Lung (tissue), 12 donors: Measurements from ENCODE around the gene CDH13. TPM values are rescaled to one million over a fixed set of nuclear protein-coding genes. Genes with fewer than 3 reads are reported as not detected.

Source experiments
- ATAC-seq: fragments of 200-7000 bp; cut with Tn5 transposase; one replicate; pipeline ENCODE4 v1.9.1; 2020; ENCODE audit warnings: moderate number of reproducible peaks; ENCODE audit not compliant: insufficient read depth, low FRiP score
- DNase-seq, 3 donors: peaks; one replicate each; pipeline ENCODE4 v3.0.0-alpha.2; 2013 to 2017
- H3K27ac ChIP-seq, 2 donors: one replicate each; pipeline ENCODE4 v1.5.1; 2013; ENCODE audit warnings: mild to moderate bottlenecking in 2 of 2, moderate library complexity in 2 of 2, control low read depth in 1 of 2, inconsistent platforms in 1 of 2, low read depth in 1 of 2, low read length in 1 of 2
- H3K27me3 ChIP-seq, 3 donors: one replicate each; pipeline ENCODE4 v1.5.1; 2013; ENCODE audit warnings: low read length in 2 of 3; ENCODE audit not compliant: control insufficient read depth in 3 of 3, insufficient read depth in 3 of 3
- H3K36me3 ChIP-seq, 4 donors: one replicate each; pipeline ENCODE4 v1.5.1; 2013; ENCODE audit warnings: low read length in 4 of 4, mild to moderate bottlenecking in 1 of 4, moderate library complexity in 1 of 4; ENCODE audit not compliant: control insufficient read depth in 4 of 4, insufficient read depth in 4 of 4
- H3K4me1 ChIP-seq, 5 donors: one replicate each; pipeline ENCODE4 v1.5.1; 2013; ENCODE audit warnings: low read length in 5 of 5, mild to moderate bottlenecking in 2 of 5, moderate library complexity in 1 of 5; ENCODE audit not compliant: control insufficient read depth in 5 of 5, insufficient read depth in 5 of 5
- H3K4me3 ChIP-seq: one replicate; pipeline ENCODE4 v1.5.1; 2013; ENCODE audit warnings: mild to moderate bottlenecking, control low read depth, moderate library complexity
- H3K9ac ChIP-seq, 2 donors: one replicate each; pipeline ENCODE4 v1.5.1; 2013; ENCODE audit warnings: low read length in 2 of 2, control low read depth in 1 of 2; ENCODE audit not compliant: insufficient read depth in 1 of 2
- H3K9me3 ChIP-seq, 4 donors: one replicate each; pipeline ENCODE4 v1.5.1; 2013; ENCODE audit warnings: low read length in 3 of 4, mild to moderate bottlenecking in 1 of 4, moderate library complexity in 1 of 4; ENCODE audit not compliant: control insufficient read depth in 4 of 4, insufficient read depth in 3 of 4
- WGBS, 2 donors: extraction: QIAGEN DNeasy Blood & Tissue Kit; methylation state at CpG; one replicate each; pipeline ENCODE4 v1.1.7; 2013; 5-methylcytosine and 5-hydroxymethylcytosine counted together
- polyA plus RNA-seq, 2 donors: library from polyadenylated mRNA; stranded (reverse); fragments of 200-250 nt; gene quantifications; one replicate each; pipeline ENCODE4 v1.2.1, GENCODE V29; 2013
- total RNA-seq, 2 donors: library from RNA; depleted of rRNA in 1 of 2; stranded (reverse); fragments of >200 nt in 1 of 2; gene quantifications; one replicate each; pipeline ENCODE4 v1.2.1, GENCODE V29; 2014 to 2021
- TF ChIP-seq, protein P1 (sequence below): IDR thresholded peaks from 2 replicates; pipeline ENCODE4 v1.5.1; 2012; ENCODE audit warnings: mild to moderate bottlenecking; ENCODE audit errors: control extremely low read depth, extremely low read depth
- donor health status: control.
- donor health status: control.
- donor health status: Bipolar disorder and iron deficiency.
- donor health status: healthy.
- donor health status: DM: yes; HTN: yes; CAD: no.

The CDH13 gene
- total and polyA plus RNA-seq, 4 donors, result 2.1 to 12.3 (median 7.3) TPM

DNA sequence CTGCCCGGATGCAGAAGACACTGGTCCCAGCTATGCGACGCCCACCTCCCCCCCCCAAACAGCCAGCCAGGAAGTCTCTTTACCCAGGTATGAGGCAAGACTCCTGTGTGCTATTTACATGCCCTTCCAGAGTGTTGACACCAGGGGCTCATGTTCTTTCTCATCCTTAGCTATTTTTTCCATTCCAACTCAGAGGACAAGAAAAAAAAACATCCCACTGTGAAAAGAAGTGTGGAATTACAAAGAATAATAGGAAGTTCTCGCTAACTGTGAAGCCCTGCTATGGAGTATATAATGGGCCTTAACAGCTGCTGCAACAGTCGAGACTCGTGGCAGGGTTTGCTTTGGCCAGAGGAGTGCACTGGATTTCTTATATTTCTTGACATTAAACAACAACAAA is 584.9 kb downstream of the CDH13 start:
- ATAC-seq, result no peak
- no peak for DNase-seq
- TF ChIP-seq, protein P1, sequence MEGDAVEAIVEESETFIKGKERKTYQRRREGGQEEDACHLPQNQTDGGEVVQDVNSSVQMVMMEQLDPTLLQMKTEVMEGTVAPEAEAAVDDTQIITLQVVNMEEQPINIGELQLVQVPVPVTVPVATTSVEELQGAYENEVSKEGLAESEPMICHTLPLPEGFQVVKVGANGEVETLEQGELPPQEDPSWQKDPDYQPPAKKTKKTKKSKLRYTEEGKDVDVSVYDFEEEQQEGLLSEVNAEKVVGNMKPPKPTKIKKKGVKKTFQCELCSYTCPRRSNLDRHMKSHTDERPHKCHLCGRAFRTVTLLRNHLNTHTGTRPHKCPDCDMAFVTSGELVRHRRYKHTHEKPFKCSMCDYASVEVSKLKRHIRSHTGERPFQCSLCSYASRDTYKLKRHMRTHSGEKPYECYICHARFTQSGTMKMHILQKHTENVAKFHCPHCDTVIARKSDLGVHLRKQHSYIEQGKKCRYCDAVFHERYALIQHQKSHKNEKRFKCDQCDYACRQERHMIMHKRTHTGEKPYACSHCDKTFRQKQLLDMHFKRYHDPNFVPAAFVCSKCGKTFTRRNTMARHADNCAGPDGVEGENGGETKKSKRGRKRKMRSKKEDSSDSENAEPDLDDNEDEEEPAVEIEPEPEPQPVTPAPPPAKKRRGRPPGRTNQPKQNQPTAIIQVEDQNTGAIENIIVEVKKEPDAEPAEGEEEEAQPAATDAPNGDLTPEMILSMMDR, result no peak

DNA sequence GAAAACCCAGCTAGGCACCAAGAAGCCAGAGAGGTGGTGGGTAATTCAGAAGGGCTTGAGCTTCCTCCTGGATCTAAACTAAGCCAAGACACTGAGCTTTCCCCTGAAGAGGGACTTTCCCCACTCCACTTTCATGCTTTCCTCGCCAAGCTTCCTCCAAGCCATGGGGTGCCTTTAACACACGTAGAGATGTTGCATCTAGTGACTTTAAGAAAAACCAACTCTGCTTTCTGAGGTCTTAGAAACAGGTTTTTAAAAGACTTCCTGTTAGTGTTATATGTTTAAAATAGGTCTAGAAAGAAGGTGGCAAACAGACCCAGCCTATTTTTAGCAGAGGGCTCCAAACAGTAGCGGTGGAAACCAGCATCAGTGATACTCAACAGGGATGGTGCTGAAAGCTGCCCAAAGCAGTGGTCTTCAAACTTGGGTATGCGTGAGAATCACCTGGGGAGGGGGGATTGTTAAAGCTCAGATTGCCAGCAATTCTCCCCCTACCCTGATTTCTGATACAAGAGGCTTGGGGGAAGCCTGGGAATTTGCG is 585.6 kb downstream of the CDH13 start:
- peaks cover 0 to 3% (median 0%) of the 10 kb centered on the region in 5 donors for H3K4me1 ChIP-seq
- no peak for ATAC-seq
- TF ChIP-seq, protein P1, result no peak
- no peak overlapping the region for H3K4me3 ChIP-seq
- H3K9me3 ChIP-seq, result peaks cover 0 to 2% (median 0%) of the 10 kb centered on the region in 4 donors
- peaks cover 0 to 2% (median 0%) of the 10 kb centered on the region in 4 donors for H3K36me3 ChIP-seq
- WGBS, 2 donors, result 60 to 68% methylated on average over 5 of the region's 5 CpGs
- H3K9ac ChIP-seq, result no peak overlapping the region
- DNase-seq, result no peak
- no peaks in the 10 kb centered on the region for H3K27me3 ChIP-seq
- no peak overlapping the region for H3K27ac ChIP-seq

More for the DNA sequence above, 584.9 kb downstream of the CDH13 start:
- peaks cover 0 to 2% (median 0%) of the 10 kb centered on the region in 4 donors for H3K9me3 ChIP-seq
- no peak overlapping the region for H3K9ac ChIP-seq
- peaks cover 0 to 3% (median 0%) of the 10 kb centered on the region in 5 donors for H3K4me1 ChIP-seq
- H3K4me3 ChIP-seq, result no peak overlapping the region
- WGBS, 2 donors, result 72 to 79% methylated on average over 6 of the region's 6 CpGs
- no peak overlapping the region for H3K27ac ChIP-seq
- no peaks in the 10 kb centered on the region for H3K36me3 ChIP-seq
- H3K27me3 ChIP-seq, result no peaks in the 10 kb centered on the region

DNA sequence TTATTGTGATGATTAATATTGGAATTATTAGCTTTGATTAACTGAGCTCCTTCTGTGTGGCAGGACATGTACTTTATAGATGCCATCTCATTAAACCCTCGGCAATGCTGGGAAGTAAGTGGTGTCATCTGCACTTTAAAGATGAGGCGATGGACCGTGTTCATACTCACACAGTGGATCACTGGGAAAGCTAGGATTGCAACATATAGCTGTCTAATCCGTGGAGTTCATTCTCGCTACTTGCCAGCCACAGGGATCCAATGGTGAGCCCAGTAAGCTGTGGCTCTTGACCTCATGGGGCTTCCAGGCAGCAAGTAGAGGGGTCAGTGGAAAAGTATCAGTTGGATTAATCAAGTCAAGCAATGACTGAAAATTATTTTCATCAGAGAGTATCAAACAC is 587.9 kb downstream of the CDH13 start:
- H3K36me3 ChIP-seq, result peaks cover 0 to 4% (median 0%) of the 10 kb centered on the region in 4 donors
- peaks cover 0 to 2% (median 0%) of the 10 kb centered on the region in 4 donors for H3K9me3 ChIP-seq
- TF ChIP-seq, protein P1, result no peak
- H3K4me3 ChIP-seq, result no peak overlapping the region
- no peak overlapping the region for H3K9ac ChIP-seq
- no peak overlapping the region for H3K27ac ChIP-seq
- WGBS, 2 donors, result 93 to 97% methylated on average over 5 of the region's 5 CpGs
- DNase-seq (no peak), ATAC-seq (no peak)
- no peaks in the 10 kb centered on the region for H3K27me3 ChIP-seq
- peaks cover 0 to 3% (median 0%) of the 10 kb centered on the region in 5 donors for H3K4me1 ChIP-seq
